ENCODE results near the gene KDM8. TPM values are rescaled to one million over a fixed set of nuclear protein-coding genes. Genes with fewer than 3 reads are reported as not detected.

The KDM8 gene
- total and polyA plus RNA-seq, 9 of the 15 experiments (the other 6 are each of a cell fraction or from before 2014, with no cell fraction given): 0.61 to 9.1 (median 5.4) TPM

GRCh38 chr16:27203507-27204311, at the start of gene KDM8 (continued):
- TF ChIP-seq ATF3 (IDR thresholded peaks at IDR 0.05): no peak
- no peak; the same call in 1 of the 2 replicates for TF ChIP-seq ATF3 (CRISPR knock-in tag; conservative IDR thresholded peaks at IDR 0.05)
- no peak for TF ChIP-seq ETV6 (IDR thresholded peaks at IDR 0.05; ENCODE audit: borderline replicate concordance in 1 of 2, low read depth in 2 of 2, low read length in 1 of 2)
- TF ChIP-seq ETV6 (CRISPR knock-in tag; IDR thresholded peaks at IDR 0.05; ENCODE audit: borderline replicate concordance): no peak
- peak in 1 of 2 experiments; percentile 41; a peak in 2 of 4 replicates for TF ChIP-seq HDAC1 (IDR thresholded peaks at IDR 0.05)
- no peak for TF ChIP-seq ATF1 (CRISPR knock-in tag; IDR thresholded peaks at IDR 0.05)
- peak; percentile 92 for TF ChIP-seq ATF1 (tag; IDR thresholded peaks at IDR 0.05)
- TF ChIP-seq ZNF263 (CRISPR knock-in tag; IDR thresholded peaks at IDR 0.05; ENCODE audit: borderline replicate concordance): peak; percentile 78
- TF ChIP-seq GATAD2A (IDR thresholded peaks at IDR 0.05): no peak
- no peak for TF ChIP-seq U2AF2 (optimal IDR thresholded peaks at IDR 0.05; ENCODE audit: low read depth, low read length)
- TF ChIP-seq CBFA2T3 (IDR thresholded peaks at IDR 0.05): no peak
- no peak; the same call in 1 of the 2 replicates for TF ChIP-seq RNF2 (IDR thresholded peaks at IDR 0.05)
- peak; percentile 13; the same call in 1 of the 2 replicates for TF ChIP-seq XRCC5 (IDR thresholded peaks at IDR 0.05; ENCODE audit: low read depth, low read length)
- TF ChIP-seq PHF20 (IDR thresholded peaks at IDR 0.05; ENCODE audit: partially characterized antibody): peak; percentile 72
- peak; percentile 54; the same call in 1 of the 2 replicates for TF ChIP-seq NKRF (IDR thresholded peaks at IDR 0.05; ENCODE audit: borderline replicate concordance)
- 0 out of 2 replicates have a peak, but pooled peaks have one; percentile 4 for TF ChIP-seq MYNN (IDR thresholded peaks at IDR 0.05)
- TF ChIP-seq MYNN (CRISPR knock-in tag; IDR thresholded peaks at IDR 0.05): no peak
- TF ChIP-seq TGIF2 (CRISPR knock-in tag; IDR thresholded peaks at IDR 0.05): no peak
- TF ChIP-seq DNMT1 (IDR thresholded peaks at IDR 0.05): no peak
- peak; percentile 79 for TF ChIP-seq TFAP4 (CRISPR knock-in tag; IDR thresholded peaks at IDR 0.05; ENCODE audit: borderline replicate concordance)
- TF ChIP-seq ZNF764 (CRISPR knock-in tag; IDR thresholded peaks at IDR 0.05; ENCODE audit: low read depth): no peak
- TF ChIP-seq POLR3A (IDR thresholded peaks at IDR 0.05; ENCODE audit: borderline replicate concordance, extremely low read depth, insufficient read depth, insufficient read length): no peak
- TF ChIP-seq USF2 (CRISPR knock-in tag; IDR thresholded peaks at IDR 0.05): no peak
- no peak for TF ChIP-seq PPARD (CRISPR knock-in tag; IDR thresholded peaks at IDR 0.05)
- TF ChIP-seq EZH2 (IDR thresholded peaks at IDR 0.05; ENCODE audit: borderline replicate concordance, low read depth, low read length): no peak
- no peak for TF ChIP-seq CBX2 (IDR thresholded peaks at IDR 0.05; ENCODE audit: insufficient read depth, low read length, poor library complexity, severe bottlenecking)

Data from K562 (cell line).